Immature natural killer cell (primary cell): ENCODE results near the gene GSDMA. TPM values are rescaled to one million over a fixed set of nuclear protein-coding genes. Genes with fewer than 3 reads are reported as not detected.

Source experiments
- DNase-seq, 3 donors: peaks; one replicate each; pipeline ENCODE4 v3.0.0; 2022; ENCODE audit warnings: mixed read lengths in 1 of 3
- H3K27ac Mint-ChIP-seq, 6 donors: one replicate each; pipeline ENCODE4 v1.8.0; 2020; ENCODE audit warnings: mixed read lengths in 6 of 6, mild to moderate bottlenecking in 5 of 6, inconsistent platforms in 4 of 6, moderate library complexity in 3 of 6
- H3K27me3 Mint-ChIP-seq, 3 donors: one replicate each; pipeline ENCODE4 v1.8.0; 2020 to 2021; ENCODE audit warnings: low read depth in 3 of 3, mild to moderate bottlenecking in 3 of 3, mixed read lengths in 3 of 3, moderate library complexity in 3 of 3, inconsistent platforms in 1 of 3
- H3K36me3 Mint-ChIP-seq, 3 donors: one replicate each; pipeline ENCODE4 v1.8.0; 2020; ENCODE audit warnings: mixed read lengths in 3 of 3, inconsistent platforms in 2 of 3, mild to moderate bottlenecking in 2 of 3
- H3K4me1 Mint-ChIP-seq, 2 donors: one replicate each; pipeline ENCODE4 v1.8.0; 2020; ENCODE audit warnings: inconsistent platforms in 2 of 2, mild to moderate bottlenecking in 2 of 2, mixed read lengths in 2 of 2, moderate library complexity in 1 of 2
- H3K4me3 Mint-ChIP-seq, 5 donors: one replicate each; pipeline ENCODE4 v1.8.0; 2020; ENCODE audit warnings: mild to moderate bottlenecking in 5 of 5, mixed read lengths in 5 of 5, inconsistent platforms in 3 of 5, moderate library complexity in 3 of 5
- H3K9me3 Mint-ChIP-seq, 6 donors: one replicate each; pipeline ENCODE4 v1.8.0; 2020; ENCODE audit warnings: mild to moderate bottlenecking in 6 of 6, mixed read lengths in 6 of 6, inconsistent platforms in 4 of 6, moderate library complexity in 3 of 6
- polyA plus RNA-seq, 3 donors: library from polyadenylated mRNA; unstranded; fragments of 300-500 nt; fragmentation: Illumina TruSeq; gene quantifications; one replicate each; pipeline ENCODE4 v1.2.3, GENCODE V29; 2021

GSDMA gene, protein sequence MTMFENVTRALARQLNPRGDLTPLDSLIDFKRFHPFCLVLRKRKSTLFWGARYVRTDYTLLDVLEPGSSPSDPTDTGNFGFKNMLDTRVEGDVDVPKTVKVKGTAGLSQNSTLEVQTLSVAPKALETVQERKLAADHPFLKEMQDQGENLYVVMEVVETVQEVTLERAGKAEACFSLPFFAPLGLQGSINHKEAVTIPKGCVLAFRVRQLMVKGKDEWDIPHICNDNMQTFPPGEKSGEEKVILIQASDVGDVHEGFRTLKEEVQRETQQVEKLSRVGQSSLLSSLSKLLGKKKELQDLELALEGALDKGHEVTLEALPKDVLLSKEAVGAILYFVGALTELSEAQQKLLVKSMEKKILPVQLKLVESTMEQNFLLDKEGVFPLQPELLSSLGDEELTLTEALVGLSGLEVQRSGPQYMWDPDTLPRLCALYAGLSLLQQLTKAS
- 1 to 10 TPM in 1 of 3 donors, not detected in 2; 2.3 TPM for polyA plus RNA-seq

GRCh38 chr17:39962642-39963220, at the start of gene GSDMA:
Gene GSDMA, plus strand, starts transcription at chr17:39963004. Its CDS starts 2,684 bp downstream, at chr17:39965688.
- DNase-seq = no peak
- Mint-ChIP-seq H3K9me3 (no peaks in the 10 kb centered on the region), H3K27me3 (peaks cover 5 to 9% (median 6%) of the 10 kb centered on the region in 3 donors), H3K27ac (peak within 1 kb of the TSS in 3 of 6 donors; percentile 6 to 91 (median 75)), H3K4me1 (peaks cover 7 to 39% of the 10 kb centered on the region in 2 donors), H3K36me3 (no peaks in the 10 kb centered on the region), H3K4me3 (peak within 1 kb of the TSS in 1 of 5 donors; percentile 55)

DNA sequence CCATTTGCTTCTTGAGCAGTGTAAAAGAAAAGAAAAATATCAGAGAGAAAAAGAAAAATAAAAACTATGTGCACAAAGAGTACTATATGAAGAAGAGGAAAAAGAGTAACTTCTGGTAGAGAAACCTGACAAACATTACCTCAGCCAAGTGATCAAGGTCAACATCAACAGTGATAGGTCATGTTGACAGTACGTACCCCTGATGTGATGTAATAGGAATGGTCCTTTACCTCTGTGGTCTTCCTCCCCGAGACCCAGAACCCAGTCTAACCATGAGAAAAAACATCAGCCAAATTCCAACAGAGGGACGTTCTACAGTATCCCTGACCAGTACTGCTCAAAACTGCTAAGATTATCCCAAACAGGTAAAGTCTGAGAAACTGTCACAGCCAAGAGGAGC, 48.8 kb upstream of the GSDMA start:
- H3K4me3 Mint-ChIP-seq = no peak overlapping the region
- H3K4me1 Mint-ChIP-seq = peaks cover 4 to 5% of the 10 kb centered on the region in 2 donors
- H3K9me3 Mint-ChIP-seq = no peaks in the 10 kb centered on the region
- DNase-seq = no peak
- H3K36me3 Mint-ChIP-seq = peaks cover 17 to 65% (median 31%) of the 10 kb centered on the region in 3 donors
- no peak overlapping the region for H3K27ac Mint-ChIP-seq
- no peaks in the 10 kb centered on the region for H3K27me3 Mint-ChIP-seq

DNA sequence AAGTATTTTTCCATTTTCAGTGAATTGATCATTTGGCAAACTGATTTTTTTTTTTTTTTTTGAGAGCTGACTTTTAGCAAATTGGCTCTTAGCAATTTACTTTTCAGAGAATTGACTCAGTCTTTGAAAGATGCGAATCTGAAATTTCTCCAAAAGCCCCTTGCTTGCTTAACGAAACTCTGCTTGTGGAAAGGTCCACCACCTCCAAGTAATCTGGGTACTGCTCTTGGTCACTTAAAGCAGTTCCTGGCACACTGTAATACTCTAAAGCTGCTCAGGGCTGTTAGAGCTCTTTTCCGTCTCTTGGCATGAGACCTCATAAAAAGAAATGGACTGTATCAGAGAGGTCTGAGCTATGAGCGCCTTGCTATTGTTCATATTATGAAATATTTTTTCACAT, 47.2 kb upstream of the GSDMA start:
- H3K4me1 Mint-ChIP-seq = peaks cover 6 to 9% of the 10 kb centered on the region in 2 donors
- H3K36me3 Mint-ChIP-seq = peaks cover 11 to 54% (median 27%) of the 10 kb centered on the region in 3 donors
- no peak overlapping the region for H3K4me3 Mint-ChIP-seq
- DNase-seq = no peak
- H3K27me3 Mint-ChIP-seq = peaks cover 0 to 1% (median 0%) of the 10 kb centered on the region in 3 donors
- H3K9me3 Mint-ChIP-seq = no peaks in the 10 kb centered on the region
- peak overlapping the region in 1 of 6 donors; percentile 17 for H3K27ac Mint-ChIP-seq

DNA sequence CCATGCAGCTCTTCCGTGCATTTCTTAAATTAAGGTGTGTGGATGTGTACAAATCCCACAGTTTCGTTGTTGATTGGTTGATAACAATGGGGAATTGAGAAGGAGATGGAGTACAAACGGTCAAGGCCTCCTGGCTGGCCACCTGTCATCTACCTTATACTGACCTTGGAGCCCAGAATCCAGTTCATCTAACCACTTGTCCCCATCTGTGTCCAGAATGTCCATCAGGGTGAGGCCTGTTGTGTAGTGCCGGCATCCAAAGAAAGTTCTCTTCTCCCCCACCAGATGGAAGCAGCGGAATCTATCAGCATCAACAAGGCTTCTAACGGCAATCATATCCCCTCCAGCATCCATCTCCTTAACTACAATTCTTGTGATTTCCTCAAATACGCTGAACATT, 45.9 kb upstream of the GSDMA start:
- no peak for DNase-seq
- H3K4me3 Mint-ChIP-seq = no peak overlapping the region
- peaks cover 11 to 44% (median 23%) of the 10 kb centered on the region in 3 donors for H3K36me3 Mint-ChIP-seq
- peak overlapping the region in 1 of 6 donors; percentile 73 for H3K27ac Mint-ChIP-seq
- H3K4me1 Mint-ChIP-seq = peaks cover 16 to 23% of the 10 kb centered on the region in 2 donors
- H3K27me3 Mint-ChIP-seq = peaks cover 0 to 1% (median 0%) of the 10 kb centered on the region in 3 donors
- no peaks in the 10 kb centered on the region for H3K9me3 Mint-ChIP-seq

GRCh38 chr17:39919087-39919683, 43.6 kb upstream of the GSDMA start:
- Mint-ChIP-seq H3K4me1 (peaks cover 28% of the 10 kb centered on the region in 2 donors), H3K27me3 (peaks cover 0 to 1% (median 0%) of the 10 kb centered on the region in 3 donors), H3K4me3 (no peak overlapping the region), H3K36me3 (peaks cover 7 to 35% (median 13%) of the 10 kb centered on the region in 3 donors), H3K27ac (peak overlapping the region in 1 of 6 donors; percentile 9), H3K9me3 (no peaks in the 10 kb centered on the region)
- DNase-seq = no peak

DNA sequence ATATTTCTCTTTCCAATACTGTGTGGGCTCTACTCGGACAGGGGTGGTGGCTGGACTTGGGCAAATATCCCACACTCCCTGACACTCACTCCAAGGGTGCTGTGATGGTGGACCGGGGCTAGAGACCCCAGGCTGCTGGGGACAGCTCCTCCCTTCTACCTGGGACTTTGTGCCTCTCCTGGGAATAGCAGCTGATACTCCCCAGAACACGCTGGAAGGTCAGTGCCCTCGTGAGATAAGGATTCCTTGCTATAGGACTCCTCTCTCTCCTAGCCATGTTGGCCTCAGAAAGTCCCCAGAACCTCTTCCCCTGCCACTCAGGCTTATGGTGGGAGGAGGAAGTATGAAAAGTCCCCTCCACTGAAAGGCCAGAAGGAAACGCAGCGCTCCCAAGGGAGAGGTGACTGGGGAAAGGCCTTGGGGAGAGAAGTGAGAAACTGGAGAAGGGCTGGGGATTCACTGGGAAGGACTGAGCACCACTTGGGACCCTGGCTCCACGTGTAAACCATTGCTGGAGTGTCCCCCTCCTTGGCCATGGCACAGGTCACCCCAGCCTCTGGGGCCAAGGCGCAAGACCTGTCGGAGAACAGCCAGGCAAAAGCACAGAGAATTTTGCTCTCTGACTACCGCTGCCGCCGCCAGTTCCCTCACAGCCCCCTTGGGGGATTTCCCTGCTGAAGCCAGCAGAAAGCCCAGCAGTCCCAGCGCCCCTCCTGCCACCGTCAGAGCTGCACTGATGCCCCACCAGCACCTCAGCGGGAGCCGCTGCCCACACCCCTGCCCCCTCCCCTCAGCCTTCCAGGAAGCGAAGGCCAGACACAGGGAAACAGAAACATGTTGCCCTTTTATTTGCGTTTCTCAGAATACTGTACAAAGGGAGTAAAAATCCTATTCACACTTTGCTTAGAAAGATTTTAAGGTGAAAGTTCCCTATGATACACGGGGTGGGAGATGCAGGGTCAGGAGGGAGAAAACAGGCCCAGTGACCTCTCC, 42.3 kb upstream of the GSDMA start:
- H3K4me1 Mint-ChIP-seq = peaks cover 41% of the 10 kb centered on the region in 2 donors

GRCh38 chr17:39921323-39921722, 41.5 kb upstream of the GSDMA start:
- peaks cover 6 to 26% (median 13%) of the 10 kb centered on the region in 3 donors for H3K36me3 Mint-ChIP-seq
- H3K27me3 Mint-ChIP-seq = peaks cover 0 to 3% (median 0%) of the 10 kb centered on the region in 3 donors
- H3K27ac Mint-ChIP-seq = peak overlapping the region in 5 of 6 donors; percentile 36 to 73 (median 60)
- no peak overlapping the region for H3K4me3 Mint-ChIP-seq
- H3K9me3 Mint-ChIP-seq = no peaks in the 10 kb centered on the region
- H3K4me1 Mint-ChIP-seq = peaks cover 49 to 50% of the 10 kb centered on the region in 2 donors
- DNase-seq = no peak

More for the DNA sequence above, 42.3 kb upstream of the GSDMA start:
- peaks cover 0 to 1% (median 0%) of the 10 kb centered on the region in 3 donors for H3K27me3 Mint-ChIP-seq
- peaks cover 6 to 30% (median 13%) of the 10 kb centered on the region in 3 donors for H3K36me3 Mint-ChIP-seq
- peak overlapping the region; percentile 17 to 67 (median 54) for H3K27ac Mint-ChIP-seq
- H3K4me3 Mint-ChIP-seq = no peak overlapping the region
- DNase-seq = no peak
- H3K9me3 Mint-ChIP-seq = no peaks in the 10 kb centered on the region

GRCh38 chr17:39922006-39922405, 40.8 kb upstream of the GSDMA start:
- no peak for DNase-seq
- Mint-ChIP-seq H3K27ac (peak overlapping the region in 2 of 6 donors; percentile 64 to 73), H3K9me3 (no peaks in the 10 kb centered on the region), H3K27me3 (peaks cover 0 to 3% (median 0%) of the 10 kb centered on the region in 3 donors), H3K4me1 (peaks cover 53 to 54% of the 10 kb centered on the region in 2 donors), H3K4me3 (no peak overlapping the region), H3K36me3 (peaks cover 4 to 19% (median 11%) of the 10 kb centered on the region in 3 donors)

DNA sequence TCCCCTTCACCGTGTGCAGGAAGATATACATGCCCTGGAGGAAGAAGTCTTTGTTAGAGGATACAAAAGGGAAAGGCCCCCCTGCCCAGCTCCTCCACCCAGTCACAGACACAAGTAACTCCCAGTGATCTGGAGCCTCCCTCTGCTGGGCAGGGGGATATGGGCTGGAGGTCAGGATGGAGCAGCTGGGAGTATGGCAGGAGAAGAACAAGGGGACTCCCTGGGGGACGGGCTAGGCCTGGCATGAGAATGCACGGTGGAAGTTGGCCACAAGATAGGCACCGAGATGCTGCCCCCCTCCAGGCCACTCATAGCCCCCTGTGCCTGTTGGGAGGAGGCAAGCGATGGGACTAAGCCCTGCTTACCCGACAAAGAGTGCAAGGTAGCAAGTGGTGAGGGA, 39.6 kb upstream of the GSDMA start:
- H3K27me3 Mint-ChIP-seq = peaks cover 0 to 3% (median 0%) of the 10 kb centered on the region in 3 donors
- DNase-seq = no peak
- H3K4me3 Mint-ChIP-seq = peak overlapping the region in 1 of 5 donors; percentile 32
- H3K36me3 Mint-ChIP-seq = peaks cover 3 to 10% (median 3%) of the 10 kb centered on the region in 3 donors
- H3K4me1 Mint-ChIP-seq = peaks cover 61% of the 10 kb centered on the region in 2 donors
- H3K9me3 Mint-ChIP-seq = no peaks in the 10 kb centered on the region
- H3K27ac Mint-ChIP-seq = peak overlapping the region in 2 of 6 donors; percentile 62 to 71

DNA sequence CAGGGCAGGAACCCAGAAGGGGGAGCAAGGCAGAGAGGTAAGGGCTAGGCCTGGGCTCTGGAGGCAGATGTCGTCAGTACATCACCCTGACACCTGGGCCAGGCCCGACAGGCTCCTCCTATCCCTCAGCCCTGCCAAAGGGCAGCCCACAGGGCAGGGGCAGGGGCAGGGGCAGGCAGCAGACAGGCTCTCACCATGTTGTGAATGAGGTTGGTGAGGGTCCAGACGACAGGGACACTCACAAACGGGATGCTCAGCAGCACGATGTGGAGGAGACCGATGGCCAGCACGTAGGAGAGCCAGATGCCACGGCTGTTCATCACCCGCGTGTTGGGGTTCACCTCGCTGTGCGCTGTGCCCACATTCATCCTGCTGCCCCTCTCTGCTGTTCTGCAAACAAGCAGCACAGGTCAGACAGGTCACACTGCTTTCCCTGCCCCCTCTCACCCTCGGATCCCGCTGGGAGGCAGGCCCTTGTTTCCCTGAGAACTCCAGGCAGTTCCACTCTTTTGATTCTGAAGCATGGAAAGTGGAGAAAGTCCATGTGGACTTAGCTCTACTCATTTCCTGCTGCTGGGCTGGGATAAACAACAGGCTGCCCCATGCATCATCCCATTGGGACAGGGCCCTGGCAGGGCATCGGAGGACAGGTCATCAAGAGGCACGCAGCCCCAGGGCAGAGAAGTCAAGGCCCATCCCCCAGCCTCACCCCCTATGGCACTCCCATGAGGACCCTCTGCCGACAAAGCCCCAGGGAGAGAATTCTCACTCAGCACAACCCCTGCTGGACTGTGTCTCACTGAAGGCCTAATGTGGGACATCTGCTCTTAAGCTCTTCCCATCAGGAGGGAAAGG, 38.7 kb upstream of the GSDMA start:
- DNase-seq = no peak
- Mint-ChIP-seq H3K36me3 (peaks cover 0 to 7% (median 3%) of the 10 kb centered on the region in 3 donors), H3K27me3 (peaks cover 0 to 3% (median 0%) of the 10 kb centered on the region in 3 donors), H3K27ac (peak overlapping the region in 5 of 6 donors; percentile 34 to 97 (median 93)), H3K4me3 (peak overlapping the region; percentile 33 to 94 (median 53)), H3K4me1 (peaks cover 59% of the 10 kb centered on the region in 2 donors), H3K9me3 (no peaks in the 10 kb centered on the region)

DNA sequence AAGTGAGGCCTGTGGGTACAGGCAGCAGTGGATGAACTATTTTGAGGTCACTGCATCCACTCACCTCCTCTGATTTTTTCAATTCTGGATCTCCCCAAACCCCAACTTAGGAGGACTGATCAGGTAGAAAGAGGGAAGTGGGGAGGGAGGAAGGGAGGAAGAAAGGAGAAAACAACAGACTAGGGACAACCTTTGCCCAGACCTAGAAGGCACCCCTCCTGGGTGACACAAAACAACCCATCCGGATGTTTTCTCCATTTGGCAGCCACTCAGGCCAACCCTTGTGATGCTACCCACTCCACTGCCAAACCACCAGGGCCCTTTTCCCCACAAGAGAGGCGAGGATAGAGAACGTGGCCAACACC, 38.1 kb upstream of the GSDMA start:
- H3K4me3 Mint-ChIP-seq = peak overlapping the region; percentile 33 to 97 (median 94)

More for the DNA sequence above, 38.1 kb upstream of the GSDMA start:
- H3K9me3 Mint-ChIP-seq = no peaks in the 10 kb centered on the region
- peak overlapping the region in 5 of 6 donors; percentile 61 to 97 (median 93) for H3K27ac Mint-ChIP-seq
- peaks cover 0 to 7% (median 3%) of the 10 kb centered on the region in 3 donors for H3K36me3 Mint-ChIP-seq
- no peak for DNase-seq
- peaks cover 58 to 59% of the 10 kb centered on the region in 2 donors for H3K4me1 Mint-ChIP-seq
- H3K27me3 Mint-ChIP-seq = peaks cover 0 to 2% (median 0%) of the 10 kb centered on the region in 3 donors
